Measurements from ENCODE around the gene SRPK2. TPM values are rescaled to one million over a fixed set of nuclear protein-coding genes. Genes with fewer than 3 reads are reported as not detected.
A peak's percentile ranks its signal among the peaks of the same experiment; 100 is the strongest.

Gene SRPK2
- total and polyA plus RNA-seq, 4 donors, result 7.8 to 19.7 (median 16.7) TPM

DNA sequence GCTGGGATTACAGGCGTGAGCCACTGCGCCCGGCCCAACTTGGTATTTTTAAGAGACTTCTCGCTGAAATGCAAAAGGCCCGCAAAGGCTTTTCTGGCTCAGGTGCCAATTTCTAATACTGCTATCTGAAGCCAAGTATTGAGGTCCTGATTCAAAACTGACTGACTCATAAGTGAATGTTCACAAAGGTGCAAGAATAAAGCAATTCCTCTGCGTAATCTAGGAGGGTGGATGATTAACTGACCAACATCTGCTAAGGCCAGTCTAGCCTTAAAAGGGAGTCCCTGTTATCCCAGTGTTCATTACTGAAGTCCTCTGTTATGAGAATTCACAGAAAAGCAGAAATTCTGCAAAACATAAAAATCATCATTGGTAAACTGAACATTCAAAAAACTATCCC, 111.4 kb downstream of the SRPK2 start:
- no peak for TF ChIP-seq JUND (IDR thresholded peaks at IDR 0.05)
- no peak for TF ChIP-seq RXRA (IDR thresholded peaks at IDR 0.05)
- no peak for TF ChIP-seq FOXA1 (IDR thresholded peaks at IDR 0.05)
- no peak for TF ChIP-seq YY1 (IDR thresholded peaks at IDR 0.05)
- TF ChIP-seq HNF4G (IDR thresholded peaks at IDR 0.05), result no peak
- TF ChIP-seq FOXA2 (IDR thresholded peaks at IDR 0.05), result no peak
- no peak for TF ChIP-seq HNF4A (conservative IDR thresholded peaks at IDR 0.05)
- TF ChIP-seq MAX (IDR thresholded peaks at IDR 0.05), result no peak
- TF ChIP-seq, protein P1, sequence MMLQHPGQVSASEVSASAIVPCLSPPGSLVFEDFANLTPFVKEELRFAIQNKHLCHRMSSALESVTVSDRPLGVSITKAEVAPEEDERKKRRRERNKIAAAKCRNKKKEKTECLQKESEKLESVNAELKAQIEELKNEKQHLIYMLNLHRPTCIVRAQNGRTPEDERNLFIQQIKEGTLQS (IDR thresholded peaks at IDR 0.05), result no peak
- no peak for TF ChIP-seq NR2F2 (IDR thresholded peaks at IDR 0.05)
- no peak for TF ChIP-seq TAF1 (conservative IDR thresholded peaks at IDR 0.05)

GRCh38 chr7:105270117-105270516, 118.6 kb downstream of the SRPK2 start:
- no peaks in the 10 kb centered on the region for H3K9me3 ChIP-seq (ENCODE audit: control insufficient read depth in 4 of 4, low read length in 3 of 4)
- WGBS, result 91% methylated on average over 9 of the region's 9 CpGs
- H3K4me1 ChIP-seq (ENCODE audit: control insufficient read depth in 4 of 4, insufficient read depth in 4 of 4, low read length in 3 of 4), result peaks cover 6 to 28% (median 14%) of the 10 kb centered on the region in 4 donors
- H3K4me3 ChIP-seq (ENCODE audit: low read depth in 1 of 3, low read length in 3 of 3), result no peak overlapping the region
- H3K36me3 ChIP-seq (ENCODE audit: control insufficient read depth in 4 of 4, insufficient read depth in 3 of 4, low read depth in 1 of 4, low read length in 3 of 4), result no peaks in the 10 kb centered on the region
- H3K27ac ChIP-seq (ENCODE audit: low read depth in 1 of 2, low read length in 2 of 2), result peak overlapping the region in 1 of 2 donors; percentile 19
- no peak for DNase-seq (ENCODE audit: low spot score)
- TF ChIP-seq RXRA (IDR thresholded peaks at IDR 0.05), result no peak
- no peak for TF ChIP-seq REST (IDR thresholded peaks at IDR 0.05)
- no peak for TF ChIP-seq TAF1 (conservative IDR thresholded peaks at IDR 0.05)
- no peak for TF ChIP-seq FOXA1 (IDR thresholded peaks at IDR 0.05)
- no peak for TF ChIP-seq SP1 (IDR thresholded peaks at IDR 0.05)
- TF ChIP-seq, protein P1 (IDR thresholded peaks at IDR 0.05), result no peak
- no peak for TF ChIP-seq HNF4G (IDR thresholded peaks at IDR 0.05)
- TF ChIP-seq RAD21 (IDR thresholded peaks at IDR 0.05), result no peak
- no peak for TF ChIP-seq FOXA2 (IDR thresholded peaks at IDR 0.05)
- no peak for TF ChIP-seq MAX (IDR thresholded peaks at IDR 0.05)
- TF ChIP-seq JUND (IDR thresholded peaks at IDR 0.05), result no peak
- H3K9ac ChIP-seq (ENCODE audit: low read depth in 1 of 2, low read length in 2 of 2), result no peak overlapping the region
- H3K27me3 ChIP-seq (ENCODE audit: control insufficient read depth in 4 of 4, insufficient read depth in 4 of 4, low read length in 3 of 4), result no peaks in the 10 kb centered on the region

More for the DNA sequence above, 111.4 kb downstream of the SRPK2 start:
- no peak overlapping the region for H3K4me3 ChIP-seq (ENCODE audit: low read depth in 1 of 3, low read length in 3 of 3)
- H3K36me3 ChIP-seq (ENCODE audit: control insufficient read depth in 4 of 4, insufficient read depth in 3 of 4, low read depth in 1 of 4, low read length in 3 of 4), result no peaks in the 10 kb centered on the region
- no peak overlapping the region for H3K27ac ChIP-seq (ENCODE audit: low read depth in 1 of 2, low read length in 2 of 2)
- H3K4me1 ChIP-seq (ENCODE audit: control insufficient read depth in 4 of 4, insufficient read depth in 4 of 4, low read length in 3 of 4), result no peaks in the 10 kb centered on the region
- no peaks in the 10 kb centered on the region for H3K9me3 ChIP-seq (ENCODE audit: control insufficient read depth in 4 of 4, low read length in 3 of 4)
- 93% methylated on average over 6 of the region's 6 CpGs for WGBS
- H3K9ac ChIP-seq (ENCODE audit: low read depth in 1 of 2, low read length in 2 of 2), result no peak overlapping the region
- no peak for DNase-seq (ENCODE audit: low spot score)
- H3K27me3 ChIP-seq (ENCODE audit: control insufficient read depth in 4 of 4, insufficient read depth in 4 of 4, low read length in 3 of 4), result no peaks in the 10 kb centered on the region

GRCh38 chr7:105269397-105269796, 119.3 kb downstream of the SRPK2 start:
- peak overlapping the region; percentile 35 to 46 (median 42) for H3K4me3 ChIP-seq (ENCODE audit: low read depth in 1 of 3, low read length in 3 of 3)
- H3K4me1 ChIP-seq (ENCODE audit: control insufficient read depth in 4 of 4, insufficient read depth in 4 of 4, low read length in 3 of 4), result peaks cover 6 to 28% (median 14%) of the 10 kb centered on the region in 4 donors
- no peaks in the 10 kb centered on the region for H3K36me3 ChIP-seq (ENCODE audit: control insufficient read depth in 4 of 4, insufficient read depth in 3 of 4, low read depth in 1 of 4, low read length in 3 of 4)
- H3K27ac ChIP-seq (ENCODE audit: low read depth in 1 of 2, low read length in 2 of 2), result peak overlapping the region; percentile 70
- peak overlapping the region; percentile 75 to 86 for H3K9ac ChIP-seq (ENCODE audit: low read depth in 1 of 2, low read length in 2 of 2)
- no peak for DNase-seq (ENCODE audit: low spot score)
- no peaks in the 10 kb centered on the region for H3K27me3 ChIP-seq (ENCODE audit: control insufficient read depth in 4 of 4, insufficient read depth in 4 of 4, low read length in 3 of 4)
- 4% methylated on average over 3 of the region's 3 CpGs for WGBS
- no peaks in the 10 kb centered on the region for H3K9me3 ChIP-seq (ENCODE audit: control insufficient read depth in 4 of 4, low read length in 3 of 4)
- TF ChIP-seq YY1 (IDR thresholded peaks at IDR 0.05), result no peak
- TF ChIP-seq, protein P1 (IDR thresholded peaks at IDR 0.05), result no peak
- no peak for TF ChIP-seq REST (IDR thresholded peaks at IDR 0.05)
- no peak for TF ChIP-seq GABPA (IDR thresholded peaks at IDR 0.05 in 1 of 2, conservative IDR thresholded peaks at IDR 0.05 in 1 of 2)
- TF ChIP-seq EGR1 (IDR thresholded peaks at IDR 0.05; ENCODE audit: low read depth in 2 of 2), result no peak
- TF ChIP-seq, protein P2, sequence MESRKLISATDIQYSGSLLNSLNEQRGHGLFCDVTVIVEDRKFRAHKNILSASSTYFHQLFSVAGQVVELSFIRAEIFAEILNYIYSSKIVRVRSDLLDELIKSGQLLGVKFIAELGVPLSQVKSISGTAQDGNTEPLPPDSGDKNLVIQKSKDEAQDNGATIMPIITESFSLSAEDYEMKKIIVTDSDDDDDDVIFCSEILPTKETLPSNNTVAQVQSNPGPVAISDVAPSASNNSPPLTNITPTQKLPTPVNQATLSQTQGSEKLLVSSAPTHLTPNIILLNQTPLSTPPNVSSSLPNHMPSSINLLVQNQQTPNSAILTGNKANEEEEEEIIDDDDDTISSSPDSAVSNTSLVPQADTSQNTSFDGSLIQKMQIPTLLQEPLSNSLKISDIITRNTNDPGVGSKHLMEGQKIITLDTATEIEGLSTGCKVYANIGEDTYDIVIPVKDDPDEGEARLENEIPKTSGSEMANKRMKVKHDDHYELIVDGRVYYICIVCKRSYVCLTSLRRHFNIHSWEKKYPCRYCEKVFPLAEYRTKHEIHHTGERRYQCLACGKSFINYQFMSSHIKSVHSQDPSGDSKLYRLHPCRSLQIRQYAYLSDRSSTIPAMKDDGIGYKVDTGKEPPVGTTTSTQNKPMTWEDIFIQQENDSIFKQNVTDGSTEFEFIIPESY (IDR thresholded peaks at IDR 0.05), result no peak
- no peak for TF ChIP-seq NR2F2 (IDR thresholded peaks at IDR 0.05)
